Thyroid gland (tissue), 4 donors: ENCODE results near the gene LDLRAD4.

Source experiments
- POLR2A ChIP-seq, 2 donors: fragments of 450-650 bp; IDR thresholded peaks; one replicate each; pipeline ENCODE4 v1.6.1; 2017; ENCODE audit warnings: antibody characterized with exemption in 2 of 2, mild to moderate bottlenecking in 2 of 2, moderate library complexity in 1 of 2
- TF ChIP-seq, protein P1 (sequence below), 6 experiments: fragments of 200-600 bp in 3 of 6; fragments of 450-650 bp in 3 of 6; sonication (generic) in 3 of 6; IDR thresholded peaks; one replicate each; pipeline ENCODE4 v1.5.1; 2016 to 2019; ENCODE audit warnings: antibody characterized with exemption in 6 of 6, mild to moderate bottlenecking in 2 of 6, inconsistent platforms in 1 of 6, moderate library complexity in 1 of 6

GRCh38 chr18:13427354-13427753, 208.8 kb downstream of the LDLRAD4 start:
- TF ChIP-seq, protein P1, sequence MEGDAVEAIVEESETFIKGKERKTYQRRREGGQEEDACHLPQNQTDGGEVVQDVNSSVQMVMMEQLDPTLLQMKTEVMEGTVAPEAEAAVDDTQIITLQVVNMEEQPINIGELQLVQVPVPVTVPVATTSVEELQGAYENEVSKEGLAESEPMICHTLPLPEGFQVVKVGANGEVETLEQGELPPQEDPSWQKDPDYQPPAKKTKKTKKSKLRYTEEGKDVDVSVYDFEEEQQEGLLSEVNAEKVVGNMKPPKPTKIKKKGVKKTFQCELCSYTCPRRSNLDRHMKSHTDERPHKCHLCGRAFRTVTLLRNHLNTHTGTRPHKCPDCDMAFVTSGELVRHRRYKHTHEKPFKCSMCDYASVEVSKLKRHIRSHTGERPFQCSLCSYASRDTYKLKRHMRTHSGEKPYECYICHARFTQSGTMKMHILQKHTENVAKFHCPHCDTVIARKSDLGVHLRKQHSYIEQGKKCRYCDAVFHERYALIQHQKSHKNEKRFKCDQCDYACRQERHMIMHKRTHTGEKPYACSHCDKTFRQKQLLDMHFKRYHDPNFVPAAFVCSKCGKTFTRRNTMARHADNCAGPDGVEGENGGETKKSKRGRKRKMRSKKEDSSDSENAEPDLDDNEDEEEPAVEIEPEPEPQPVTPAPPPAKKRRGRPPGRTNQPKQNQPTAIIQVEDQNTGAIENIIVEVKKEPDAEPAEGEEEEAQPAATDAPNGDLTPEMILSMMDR (IDR thresholded peaks at IDR 0.05), result no peak
- no peak for TF ChIP-seq POLR2A (IDR thresholded peaks at IDR 0.05)
